ENCODE results near the gene C2orf80.
"Not testable (repeated sequence)": the region's sequence is repeated elsewhere in the genome, so short reads cannot be mapped to it uniquely, and the experiment has no call there.

The C2orf80 gene

DNA sequence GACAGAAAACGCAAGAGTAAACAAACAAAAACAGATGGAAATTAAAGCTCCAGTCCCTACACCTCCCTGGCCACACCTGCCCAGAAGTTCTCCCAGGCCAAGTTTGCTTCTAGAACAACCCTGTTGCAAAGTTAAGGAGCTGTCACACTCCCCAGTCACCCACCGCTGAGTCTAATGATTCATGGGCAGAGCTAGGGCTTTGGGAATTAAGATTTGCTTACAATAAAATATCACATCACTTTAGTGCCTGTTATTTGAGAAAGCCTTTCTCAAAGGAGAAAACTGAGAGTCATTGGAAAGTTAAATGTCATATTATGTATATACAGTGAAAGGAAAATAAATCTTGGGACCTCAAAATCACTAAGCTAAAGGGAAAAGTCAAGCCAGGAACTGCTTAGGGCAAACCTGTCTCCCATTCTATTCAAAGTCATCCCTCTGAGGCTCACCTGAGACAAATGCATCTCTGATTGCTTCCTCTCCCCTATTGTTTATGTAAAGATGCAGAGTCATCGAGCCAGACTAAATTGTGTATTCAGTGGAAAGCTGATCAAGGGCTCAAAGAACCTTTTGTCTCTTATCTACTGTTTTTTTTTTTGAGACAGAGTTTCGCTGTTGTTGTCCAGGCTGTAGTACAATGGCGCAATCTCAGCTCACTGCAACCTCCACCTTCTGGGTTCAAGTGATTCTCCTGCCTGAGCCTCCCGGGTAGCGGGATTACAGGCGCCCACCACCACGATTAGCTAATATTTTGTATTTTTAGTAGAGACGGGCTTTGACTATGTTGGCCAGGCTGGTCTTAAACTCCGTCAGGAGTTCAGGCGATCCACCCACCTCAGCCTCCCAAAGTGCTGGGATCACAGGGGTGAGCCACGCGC, 46.7 kb downstream of the C2orf80 start:
- Histone ChIP-seq H4K20me1 (ENCODE audit: control insufficient read depth, insufficient read depth, low read depth, low read length) (no peaks in the 10 kb centered on the region; the same call in 1 of the 2 replicates), H3K4me1 (ENCODE audit: control insufficient read depth, low read length) (no peaks in the 10 kb centered on the region), H3K9me3 (ENCODE audit: control insufficient read depth, insufficient read depth, low read length) (no peaks in the 10 kb centered on the region), H3F3A (ENCODE audit: control insufficient read depth, insufficient read depth) (no peaks in the 10 kb centered on the region), H3K79me2 (ENCODE audit: control insufficient read depth, low read length) (no peaks in the 10 kb centered on the region), H3K4me2 (ENCODE audit: low read length) (no peak overlapping the region), H3K27ac (ENCODE audit: low read depth, low read length) (no peak overlapping the region), H3K4me3 (ENCODE audit: low read length) (no peak overlapping the region), H3K9me2 (replicated peaks; ENCODE audit: control insufficient read depth, low read length) (no peaks in the 10 kb centered on the region), H3K27me3 (ENCODE audit: control insufficient read depth, low read length) (no peaks in the 10 kb centered on the region), H3K36me3 (ENCODE audit: control insufficient read depth, low read length) (no peaks in the 10 kb centered on the region)
- TF ChIP-seq, protein P1, sequence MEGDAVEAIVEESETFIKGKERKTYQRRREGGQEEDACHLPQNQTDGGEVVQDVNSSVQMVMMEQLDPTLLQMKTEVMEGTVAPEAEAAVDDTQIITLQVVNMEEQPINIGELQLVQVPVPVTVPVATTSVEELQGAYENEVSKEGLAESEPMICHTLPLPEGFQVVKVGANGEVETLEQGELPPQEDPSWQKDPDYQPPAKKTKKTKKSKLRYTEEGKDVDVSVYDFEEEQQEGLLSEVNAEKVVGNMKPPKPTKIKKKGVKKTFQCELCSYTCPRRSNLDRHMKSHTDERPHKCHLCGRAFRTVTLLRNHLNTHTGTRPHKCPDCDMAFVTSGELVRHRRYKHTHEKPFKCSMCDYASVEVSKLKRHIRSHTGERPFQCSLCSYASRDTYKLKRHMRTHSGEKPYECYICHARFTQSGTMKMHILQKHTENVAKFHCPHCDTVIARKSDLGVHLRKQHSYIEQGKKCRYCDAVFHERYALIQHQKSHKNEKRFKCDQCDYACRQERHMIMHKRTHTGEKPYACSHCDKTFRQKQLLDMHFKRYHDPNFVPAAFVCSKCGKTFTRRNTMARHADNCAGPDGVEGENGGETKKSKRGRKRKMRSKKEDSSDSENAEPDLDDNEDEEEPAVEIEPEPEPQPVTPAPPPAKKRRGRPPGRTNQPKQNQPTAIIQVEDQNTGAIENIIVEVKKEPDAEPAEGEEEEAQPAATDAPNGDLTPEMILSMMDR (IDR thresholded peaks at IDR 0.05; ENCODE audit: low read depth, low read length, poor library complexity, severe bottlenecking), result no peak
- TF ChIP-seq EZH2phosphoT487 (IDR thresholded peaks at IDR 0.05; ENCODE audit: borderline replicate concordance, low read length), result no peak

DNA sequence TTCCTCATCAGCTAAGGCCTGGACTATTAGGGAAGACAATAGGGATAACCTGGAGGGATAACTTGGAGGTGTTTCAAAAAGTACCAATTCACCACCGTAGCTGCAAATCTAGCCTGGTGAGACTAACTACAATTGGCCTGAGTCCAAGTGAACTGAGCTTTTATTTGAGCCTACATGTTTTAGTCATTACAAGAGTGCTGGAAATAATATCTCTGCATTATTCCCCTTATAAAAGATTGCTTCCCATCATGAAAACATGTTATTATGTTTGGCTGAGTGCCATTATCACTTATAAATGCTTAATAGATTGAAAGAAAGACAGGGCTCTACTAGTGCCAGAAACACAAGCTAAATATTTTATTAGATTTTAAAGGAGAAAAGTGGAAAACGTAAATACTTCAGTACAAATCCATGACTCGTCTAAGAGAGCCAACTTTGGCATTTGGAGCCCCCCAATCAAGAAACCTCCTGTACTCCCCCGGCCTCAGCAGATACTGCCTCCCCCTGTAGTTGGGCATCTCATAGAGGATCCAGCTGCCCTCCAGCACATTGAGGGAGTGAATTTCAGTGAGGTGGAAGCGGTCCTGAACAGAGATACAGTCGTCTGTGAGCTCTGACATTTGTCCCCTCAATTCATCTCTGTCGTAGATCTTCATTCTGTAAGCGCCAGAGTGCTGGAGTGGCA, 47.4 kb downstream of the C2orf80 start:
- Histone ChIP-seq H3K27me3 (ENCODE audit: control insufficient read depth, low read length) (no peaks in the 10 kb centered on the region), H3K27ac (ENCODE audit: low read depth, low read length) (no peak overlapping the region), H3F3A (ENCODE audit: control insufficient read depth, insufficient read depth) (no peaks in the 10 kb centered on the region), H4K20me1 (ENCODE audit: control insufficient read depth, insufficient read depth, low read depth, low read length) (no peaks in the 10 kb centered on the region), H3K79me2 (ENCODE audit: control insufficient read depth, low read length) (no peaks in the 10 kb centered on the region), H3K9me2 (replicated peaks; ENCODE audit: control insufficient read depth, low read length) (no peaks in the 10 kb centered on the region), H3K36me3 (ENCODE audit: control insufficient read depth, low read length) (no peaks in the 10 kb centered on the region), H3K4me1 (ENCODE audit: control insufficient read depth, low read length) (no peaks in the 10 kb centered on the region), H3K4me2 (ENCODE audit: low read length) (no peak overlapping the region), H3K9me3 (ENCODE audit: control insufficient read depth, insufficient read depth, low read length) (no peaks in the 10 kb centered on the region), H3K4me3 (ENCODE audit: low read length) (no peak overlapping the region)
- no peak for TF ChIP-seq EZH2phosphoT487 (IDR thresholded peaks at IDR 0.05; ENCODE audit: borderline replicate concordance, low read length)

DNA sequence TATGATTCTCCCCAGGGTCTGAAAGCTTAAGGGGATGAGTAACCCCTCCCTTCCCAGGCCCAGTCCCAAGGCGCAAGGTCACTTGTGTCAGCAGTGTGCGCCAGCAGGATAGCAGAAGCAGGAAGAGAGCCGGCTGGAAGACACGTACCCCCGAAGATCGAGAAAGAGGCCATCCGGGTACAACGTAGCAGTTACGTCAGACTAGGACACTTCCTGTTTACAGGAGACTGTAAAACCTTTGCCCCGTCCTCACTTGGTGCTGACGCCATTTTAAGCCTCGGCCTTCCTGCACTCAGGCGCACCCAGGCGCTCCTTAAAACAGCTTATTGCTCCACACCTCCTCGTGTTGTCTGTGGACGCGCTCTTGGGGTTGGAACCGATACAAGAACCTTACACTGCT, 50.4 kb downstream of the C2orf80 start:
- Histone ChIP-seq H3K36me3 (ENCODE audit: control insufficient read depth, low read length) (no peaks in the 10 kb centered on the region), H3K9me2 (replicated peaks; ENCODE audit: control insufficient read depth, low read length) (no peaks in the 10 kb centered on the region), H3K9me3 (ENCODE audit: control insufficient read depth, insufficient read depth, low read length) (no peaks in the 10 kb centered on the region), H3K4me3 (ENCODE audit: low read length) (no peak overlapping the region), H3K27ac (ENCODE audit: low read depth, low read length) (no peak overlapping the region), H3K79me2 (ENCODE audit: control insufficient read depth, low read length) (no peaks in the 10 kb centered on the region), H3K4me2 (ENCODE audit: low read length) (no peak overlapping the region), H3F3A (ENCODE audit: control insufficient read depth, insufficient read depth) (no peaks in the 10 kb centered on the region), H4K20me1 (ENCODE audit: control insufficient read depth, insufficient read depth, low read depth, low read length) (no peaks in the 10 kb centered on the region), H3K4me1 (ENCODE audit: control insufficient read depth, low read length) (no peaks in the 10 kb centered on the region), H3K27me3 (ENCODE audit: control insufficient read depth, low read length) (no peaks in the 10 kb centered on the region)
- TF ChIP-seq, protein P1 (IDR thresholded peaks at IDR 0.05; ENCODE audit: low read depth, low read length, poor library complexity, severe bottlenecking), result no peak
- TF ChIP-seq EZH2phosphoT487 (IDR thresholded peaks at IDR 0.05; ENCODE audit: borderline replicate concordance, low read length), result no peak

DNA sequence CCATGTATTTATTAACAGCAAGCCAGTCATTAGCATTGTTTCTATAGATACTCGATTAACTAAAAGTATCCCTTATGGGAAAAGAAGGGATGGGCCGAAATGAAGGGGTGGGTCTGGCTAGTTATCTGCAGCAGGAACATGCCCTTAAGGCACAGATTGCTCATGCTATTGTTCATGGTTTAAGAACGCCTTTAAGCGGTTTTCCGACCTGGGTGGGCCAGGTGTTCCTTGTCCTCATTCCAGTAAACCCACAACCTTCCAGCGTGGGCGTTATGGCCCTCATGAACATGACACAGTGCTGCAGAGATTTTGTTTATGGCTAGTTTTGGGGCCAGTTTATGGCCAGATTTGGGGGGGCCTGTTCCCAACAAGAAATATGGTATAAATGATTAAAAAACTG, 51.5 kb downstream of the C2orf80 start:
- H3K27ac ChIP-seq (ENCODE audit: low read depth, low read length); H3F3A ChIP-seq (ENCODE audit: control insufficient read depth, insufficient read depth); H3K9me2 ChIP-seq (replicated peaks; ENCODE audit: control insufficient read depth, low read length); H3K9me3 ChIP-seq (ENCODE audit: control insufficient read depth, insufficient read depth, low read length); H4K20me1 ChIP-seq (ENCODE audit: control insufficient read depth, insufficient read depth, low read depth, low read length); H3K79me2 ChIP-seq (ENCODE audit: control insufficient read depth, low read length); H3K4me2 ChIP-seq (ENCODE audit: low read length); H3K4me3 ChIP-seq (ENCODE audit: low read length); H3K36me3 ChIP-seq (ENCODE audit: control insufficient read depth, low read length); H3K27me3 ChIP-seq (ENCODE audit: control insufficient read depth, low read length); H3K4me1 ChIP-seq (ENCODE audit: control insufficient read depth, low read length): not testable (repeated sequence)
